ENCODE data around the gene ASXL1.

- TF ChIP-seq CHD4 (IDR thresholded peaks at IDR 0.05; ENCODE audit: borderline replicate concordance) (no peak), CTCF (IDR thresholded peaks at IDR 0.05) (no peak), RAD21 (conservative IDR thresholded peaks at IDR 0.05 in 1 of 2, IDR thresholded peaks at IDR 0.05 in 1 of 2) (no peak), SMC3 (IDR thresholded peaks at IDR 0.05) (no peak), USF2 (IDR thresholded peaks at IDR 0.05) (no peak), MAZ (IDR thresholded peaks at IDR 0.05; ENCODE audit: borderline replicate concordance, low read depth, low read length) (no peak), RCOR1 (IDR thresholded peaks at IDR 0.05; ENCODE audit: low read depth, low read length) (no peak), JUNB (IDR thresholded peaks at IDR 0.05) (no peak), MAX (IDR thresholded peaks at IDR 0.05) (no peak), POLR2A (IDR thresholded peaks at IDR 0.05; ENCODE audit: low read length) (no peak), EHMT2 (IDR thresholded peaks at IDR 0.05; ENCODE audit: low read depth) (no peak), EP300 (IDR thresholded peaks at IDR 0.05) (no peak), BHLHE40 (IDR thresholded peaks at IDR 0.05; ENCODE audit: low read depth, low read length) (no peak)
Measured at GRCh38 chr20:32451682-32452461, 93.7 kb downstream of the ASXL1 start.
